HCT116 (cell line): ENCODE data around the gene MARCHF6. TPM values are rescaled to one million over a fixed set of nuclear protein-coding genes. Genes with fewer than 3 reads are reported as not detected.

Experiments used
- ATAC-seq: fragments of 200-7000 bp; cut with Tn5 transposase; 2 replicates; pipeline ENCODE4 v1.9.1; 2020; ENCODE audit warnings: mild to moderate bottlenecking, moderate library complexity
- BruUV-seq: library from RNA; stranded (reverse); fragments of 400-500 nt; replicated peaks from 2 replicates; lab custom pipeline; 2021; lab: Mats Ljungman, UMichigan
- CTCF ChIA-PET: fragments of 300-600 bp; sonication (Branson Sonifier 250); formaldehyde crosslinking; loops from one replicate; lab custom pipeline; 2021; ENCODE audit warnings: antibody characterized with exemption; lab: Charles Lee
- POLR2A ChIA-PET: fragments of 300-600, 350-600 bp; sonication (Branson Sonifier 250); formaldehyde crosslinking; loops from one replicate; lab custom pipeline; 2021; ENCODE audit warnings: antibody characterized with exemption; lab: Charles Lee
- RAD21 ChIA-PET, 2 experiments: fragments of 300-600 bp; sonication (Branson Sonifier 250); formaldehyde crosslinking; loops; one replicate each; lab custom pipeline; 2023; ENCODE audit warnings: low total read pairs in 2 of 2; ENCODE audit not compliant: uncharacterized antibody in 2 of 2, unreplicated experiment in 2 of 2, low non-redundant PET in 1 of 2; lab: Charles Lee
- DNase-seq: peaks from one replicate; pipeline ENCODE4 v3.0.0-alpha.2; 2010; ENCODE audit warnings: low read depth, low spot score
- H2AFZ ChIP-seq: fragments of 200-600 bp; shearing (Covaris generic), sonication (generic); 2 replicates; pipeline ENCODE4 v1.6.1; 2017; ENCODE audit warnings: low read depth, mixed run types, mixed read lengths, antibody characterized with exemption, low read length; ENCODE audit not compliant: poor library complexity, severe bottlenecking
- H3K27ac ChIP-seq: 2 replicates; pipeline ENCODE4 v1.5.1; 2012; ENCODE audit warnings: low read depth, low read length
- H3K27me3 ChIP-seq: fragments of 200-600 bp; sonication (generic); 2 replicates; pipeline ENCODE4 v1.6.1; 2016; ENCODE audit warnings: mixed run types, low read length, mixed read lengths; ENCODE audit not compliant: insufficient read depth
- H3K36me3 ChIP-seq, 2 experiments: fragments of 200-500 bp in 1 of 2; fragments of 200-600 bp in 1 of 2; sonication (Bioruptor generic) in 1 of 2; sonication (generic) in 1 of 2; 2 replicates each; pipeline versions ENCODE4 v1.5.1 to v1.6.1; 2014 to 2016; ENCODE audit warnings: low read length in 2 of 2, inconsistent platforms in 1 of 2, mixed read lengths in 1 of 2, mixed run types in 1 of 2; ENCODE audit not compliant: insufficient read depth in 2 of 2, control insufficient read depth in 1 of 2
- H3K4me1 ChIP-seq, 2 experiments: fragments of 200-600 bp in 1 of 2; sonication (generic) in 1 of 2; 2 replicates each; pipeline versions ENCODE4 v1.5.1 to v1.6.1; 2012 to 2017; ENCODE audit warnings: low read length in 2 of 2, inconsistent platforms in 1 of 2, mild to moderate bottlenecking in 1 of 2, mixed read lengths in 1 of 2, mixed run types in 1 of 2, moderate library complexity in 1 of 2; ENCODE audit not compliant: insufficient read depth in 2 of 2, control insufficient read depth in 1 of 2
- H3K4me2 ChIP-seq: fragments of 200-600 bp; sonication (generic); 2 replicates; pipeline ENCODE4 v1.6.1; 2017; ENCODE audit warnings: mixed run types, low read length, mixed read lengths
- H3K4me3 ChIP-seq, 2 experiments: fragments of 200-600 bp in 1 of 2; sonication (generic) in 1 of 2; replicated peaks in 1 of 2; 2 replicates each; pipeline ENCODE4 v1.5.1; 2011 to 2016; ENCODE audit warnings: low read length in 2 of 2, control low read depth in 1 of 2, low read depth in 1 of 2, mild to moderate bottlenecking in 1 of 2, mixed read lengths in 1 of 2, mixed run types in 1 of 2
- H3K79me2 ChIP-seq: fragments of 200-600 bp; sonication (generic); 2 replicates; pipeline ENCODE4 v1.6.1; 2017; ENCODE audit warnings: mild to moderate bottlenecking, mixed run types, low read length, moderate library complexity, mixed read lengths; ENCODE audit not compliant: insufficient read depth
- H3K9ac ChIP-seq: fragments of 200-600 bp; sonication (generic); 2 replicates; pipeline ENCODE4 v1.6.1; 2016; ENCODE audit warnings: low read length, mixed read lengths
- H3K9me2 ChIP-seq: fragments of 200-600 bp; sonication (generic), shearing (Covaris generic); 2 replicates; pipeline ENCODE4 v1.6.1; 2017; ENCODE audit warnings: mixed run types, mild to moderate bottlenecking, moderate library complexity; ENCODE audit not compliant: insufficient read depth
- H3K9me3 ChIP-seq, 2 experiments: fragments of 200-500 bp in 1 of 2; fragments of 200-600 bp in 1 of 2; sonication (Bioruptor generic) in 1 of 2; sonication (generic) in 1 of 2; 2 replicates each; pipeline ENCODE4 v1.6.1; 2014 to 2017; ENCODE audit warnings: low read length in 2 of 2, mixed read lengths in 2 of 2, inconsistent platforms in 1 of 2, low read depth in 1 of 2, mild to moderate bottlenecking in 1 of 2, mixed run types in 1 of 2, moderate library complexity in 1 of 2; ENCODE audit not compliant: control insufficient read depth in 1 of 2, insufficient read depth in 1 of 2
- H4K20me1 ChIP-seq: fragments of 200-600 bp; sonication (generic), shearing (Covaris generic); 2 replicates; pipeline ENCODE4 v1.6.1; 2017; ENCODE audit warnings: mixed run types, mild to moderate bottlenecking, moderate library complexity; ENCODE audit not compliant: insufficient read depth
- CEBPB ChIP-seq: IDR thresholded peaks from 2 replicates; pipeline ENCODE4 v1.6.1; 2012; ENCODE audit warnings: low read depth
- ELF1 ChIP-seq: IDR thresholded peaks from 2 replicates; pipeline ENCODE4 v1.6.1; 2012; ENCODE audit warnings: low read depth, borderline replicate concordance
- FOSL1 ChIP-seq: IDR thresholded peaks from 2 replicates; pipeline ENCODE4 v1.6.1; 2012; ENCODE audit warnings: low read depth
- JUND ChIP-seq: IDR thresholded peaks from 2 replicates; pipeline ENCODE4 v1.6.1; 2012
- POLR2A ChIP-seq: IDR thresholded peaks from 2 replicates; pipeline ENCODE4 v1.7.0; 2011; ENCODE audit warnings: borderline replicate concordance; ENCODE audit not compliant: insufficient read depth, insufficient read length; ENCODE audit errors: extremely low read depth
- POLR2AphosphoS5 ChIP-seq: IDR thresholded peaks from 2 replicates; pipeline ENCODE4 v1.6.1; 2011; ENCODE audit warnings: mild to moderate bottlenecking, low read depth, low read length, moderate library complexity
- RAD21 ChIP-seq: IDR thresholded peaks from 2 replicates; pipeline ENCODE4 v1.6.1; 2012; ENCODE audit warnings: low read depth, mild to moderate bottlenecking
- SIN3A ChIP-seq: IDR thresholded peaks from 2 replicates; pipeline ENCODE4 v1.6.1; 2012; ENCODE audit warnings: low read depth
- SP1 ChIP-seq: IDR thresholded peaks from 2 replicates; pipeline ENCODE4 v1.6.1; 2012; ENCODE audit warnings: low read depth
- YY1 ChIP-seq: IDR thresholded peaks from 2 replicates; pipeline ENCODE4 v1.6.1; 2011; ENCODE audit warnings: low read length, low read depth, moderate library complexity, mild to moderate bottlenecking; ENCODE audit not compliant: insufficient replicate concordance; ENCODE audit errors: extremely low read depth
- intact Hi-C: fragments of 100-400 bp; cut with micrococcal nuclease; formaldehyde crosslinking; loops from 2 replicates; pipeline ENCODE4 v1.10.0; 2022
- total RNA-seq: library from RNA; stranded (reverse); gene quantifications from one replicate; pipeline ENCODE4 v1.2.1, GENCODE V29; 2021; ENCODE audit not compliant: unreplicated experiment
- TF ChIP-seq, protein P1 (sequence below): IDR thresholded peaks from 2 replicates; pipeline ENCODE4 v1.6.1; 2011; ENCODE audit warnings: mild to moderate bottlenecking, low read length, moderate library complexity; ENCODE audit not compliant: insufficient replicate concordance; ENCODE audit errors: extremely low read depth
- TF ChIP-seq, protein P2 (sequence below): IDR thresholded peaks from 2 replicates; pipeline ENCODE4 v1.6.1; 2012
- TF ChIP-seq, protein P3 (sequence below): IDR thresholded peaks from 2 replicates; pipeline ENCODE4 v1.6.1; 2012; ENCODE audit warnings: low read depth
- TF ChIP-seq, protein P4 (sequence below), 3 experiments: fragments of 200-600 bp in 1 of 3; sonication (generic) in 1 of 3; IDR thresholded peaks in 2 of 3; conservative IDR thresholded peaks in 1 of 3; 2 replicates each; pipeline ENCODE4 v1.5.1; 2012 to 2017; ENCODE audit warnings: low read depth in 2 of 3, low read length in 2 of 3, antibody characterized with exemption in 1 of 3, borderline replicate concordance in 1 of 3, control low read depth in 1 of 3, mild to moderate bottlenecking in 1 of 3, mixed read lengths in 1 of 3, mixed run types in 1 of 3, moderate library complexity in 1 of 3; ENCODE audit not compliant: insufficient read depth in 1 of 3

The MARCHF6 gene
- total RNA-seq, 1 experiment from 2014 or later, result 144 TPM

DNA sequence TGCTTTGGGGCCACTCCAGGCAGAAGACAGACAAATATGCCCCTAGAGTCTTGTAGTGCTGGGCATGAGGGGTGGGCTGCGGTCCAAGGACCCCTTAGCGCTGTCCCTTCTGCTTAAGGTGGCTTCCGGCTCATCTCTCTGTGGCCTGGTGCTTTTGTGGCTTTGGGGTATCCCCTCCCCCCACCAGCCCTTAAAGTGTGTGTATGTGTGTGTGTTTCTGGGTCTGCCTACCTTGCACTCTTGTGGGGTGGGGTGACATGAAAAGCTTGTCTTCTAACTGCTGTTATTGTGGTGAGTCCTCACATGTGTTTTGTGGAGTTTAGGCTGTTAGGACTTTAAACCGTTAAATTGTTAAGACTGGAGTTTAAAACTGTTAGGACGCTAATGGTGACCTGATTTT lies 23.6 kb downstream of the MARCHF6 start (continued):
- TF ChIP-seq, protein P1, sequence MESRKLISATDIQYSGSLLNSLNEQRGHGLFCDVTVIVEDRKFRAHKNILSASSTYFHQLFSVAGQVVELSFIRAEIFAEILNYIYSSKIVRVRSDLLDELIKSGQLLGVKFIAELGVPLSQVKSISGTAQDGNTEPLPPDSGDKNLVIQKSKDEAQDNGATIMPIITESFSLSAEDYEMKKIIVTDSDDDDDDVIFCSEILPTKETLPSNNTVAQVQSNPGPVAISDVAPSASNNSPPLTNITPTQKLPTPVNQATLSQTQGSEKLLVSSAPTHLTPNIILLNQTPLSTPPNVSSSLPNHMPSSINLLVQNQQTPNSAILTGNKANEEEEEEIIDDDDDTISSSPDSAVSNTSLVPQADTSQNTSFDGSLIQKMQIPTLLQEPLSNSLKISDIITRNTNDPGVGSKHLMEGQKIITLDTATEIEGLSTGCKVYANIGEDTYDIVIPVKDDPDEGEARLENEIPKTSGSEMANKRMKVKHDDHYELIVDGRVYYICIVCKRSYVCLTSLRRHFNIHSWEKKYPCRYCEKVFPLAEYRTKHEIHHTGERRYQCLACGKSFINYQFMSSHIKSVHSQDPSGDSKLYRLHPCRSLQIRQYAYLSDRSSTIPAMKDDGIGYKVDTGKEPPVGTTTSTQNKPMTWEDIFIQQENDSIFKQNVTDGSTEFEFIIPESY, result no peak
- TF ChIP-seq SP1 (no peak), POLR2AphosphoS5 (no peak), JUND (no peak)

DNA sequence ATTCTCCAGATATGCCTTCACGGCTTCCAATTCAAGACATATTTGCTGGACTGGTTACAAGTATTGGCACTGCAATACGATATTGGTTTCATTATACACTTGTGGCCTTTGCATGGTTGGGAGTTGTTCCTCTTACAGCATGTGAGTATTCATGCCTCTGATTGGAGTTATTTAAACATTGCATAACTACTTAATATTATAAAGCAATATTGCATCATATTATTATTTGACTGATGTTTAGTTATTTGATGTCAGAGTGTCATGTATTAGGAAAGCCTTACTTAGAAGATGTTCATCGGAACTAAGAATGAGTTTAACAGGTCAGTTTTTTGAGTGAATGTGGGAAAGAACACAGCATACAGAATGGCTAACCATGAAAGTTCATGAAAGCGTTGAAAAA lies 28.3 kb downstream of the MARCHF6 start:
- BruUV-seq, result no TSS peak
- RAD21 ChIA-PET, result no interaction called here
- H3K27ac ChIP-seq, result no peak overlapping the region
- peaks cover 2% of the 10 kb centered on the region; the same call in 1 of the 2 replicates for H4K20me1 ChIP-seq
- TF ChIP-seq ELF1 (no peak), FOSL1 (no peak), SIN3A (no peak), YY1 (no peak), POLR2AphosphoS5 (no peak), RAD21 (no peak), CEBPB (no peak), POLR2A (no peak)
- TF ChIP-seq, protein P2, sequence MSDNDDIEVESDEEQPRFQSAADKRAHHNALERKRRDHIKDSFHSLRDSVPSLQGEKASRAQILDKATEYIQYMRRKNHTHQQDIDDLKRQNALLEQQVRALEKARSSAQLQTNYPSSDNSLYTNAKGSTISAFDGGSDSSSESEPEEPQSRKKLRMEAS, result no peak
- TF ChIP-seq, protein P3, sequence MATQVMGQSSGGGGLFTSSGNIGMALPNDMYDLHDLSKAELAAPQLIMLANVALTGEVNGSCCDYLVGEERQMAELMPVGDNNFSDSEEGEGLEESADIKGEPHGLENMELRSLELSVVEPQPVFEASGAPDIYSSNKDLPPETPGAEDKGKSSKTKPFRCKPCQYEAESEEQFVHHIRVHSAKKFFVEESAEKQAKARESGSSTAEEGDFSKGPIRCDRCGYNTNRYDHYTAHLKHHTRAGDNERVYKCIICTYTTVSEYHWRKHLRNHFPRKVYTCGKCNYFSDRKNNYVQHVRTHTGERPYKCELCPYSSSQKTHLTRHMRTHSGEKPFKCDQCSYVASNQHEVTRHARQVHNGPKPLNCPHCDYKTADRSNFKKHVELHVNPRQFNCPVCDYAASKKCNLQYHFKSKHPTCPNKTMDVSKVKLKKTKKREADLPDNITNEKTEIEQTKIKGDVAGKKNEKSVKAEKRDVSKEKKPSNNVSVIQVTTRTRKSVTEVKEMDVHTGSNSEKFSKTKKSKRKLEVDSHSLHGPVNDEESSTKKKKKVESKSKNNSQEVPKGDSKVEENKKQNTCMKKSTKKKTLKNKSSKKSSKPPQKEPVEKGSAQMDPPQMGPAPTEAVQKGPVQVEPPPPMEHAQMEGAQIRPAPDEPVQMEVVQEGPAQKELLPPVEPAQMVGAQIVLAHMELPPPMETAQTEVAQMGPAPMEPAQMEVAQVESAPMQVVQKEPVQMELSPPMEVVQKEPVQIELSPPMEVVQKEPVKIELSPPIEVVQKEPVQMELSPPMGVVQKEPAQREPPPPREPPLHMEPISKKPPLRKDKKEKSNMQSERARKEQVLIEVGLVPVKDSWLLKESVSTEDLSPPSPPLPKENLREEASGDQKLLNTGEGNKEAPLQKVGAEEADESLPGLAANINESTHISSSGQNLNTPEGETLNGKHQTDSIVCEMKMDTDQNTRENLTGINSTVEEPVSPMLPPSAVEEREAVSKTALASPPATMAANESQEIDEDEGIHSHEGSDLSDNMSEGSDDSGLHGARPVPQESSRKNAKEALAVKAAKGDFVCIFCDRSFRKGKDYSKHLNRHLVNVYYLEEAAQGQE, result no peak
- TF ChIP-seq, protein P4, sequence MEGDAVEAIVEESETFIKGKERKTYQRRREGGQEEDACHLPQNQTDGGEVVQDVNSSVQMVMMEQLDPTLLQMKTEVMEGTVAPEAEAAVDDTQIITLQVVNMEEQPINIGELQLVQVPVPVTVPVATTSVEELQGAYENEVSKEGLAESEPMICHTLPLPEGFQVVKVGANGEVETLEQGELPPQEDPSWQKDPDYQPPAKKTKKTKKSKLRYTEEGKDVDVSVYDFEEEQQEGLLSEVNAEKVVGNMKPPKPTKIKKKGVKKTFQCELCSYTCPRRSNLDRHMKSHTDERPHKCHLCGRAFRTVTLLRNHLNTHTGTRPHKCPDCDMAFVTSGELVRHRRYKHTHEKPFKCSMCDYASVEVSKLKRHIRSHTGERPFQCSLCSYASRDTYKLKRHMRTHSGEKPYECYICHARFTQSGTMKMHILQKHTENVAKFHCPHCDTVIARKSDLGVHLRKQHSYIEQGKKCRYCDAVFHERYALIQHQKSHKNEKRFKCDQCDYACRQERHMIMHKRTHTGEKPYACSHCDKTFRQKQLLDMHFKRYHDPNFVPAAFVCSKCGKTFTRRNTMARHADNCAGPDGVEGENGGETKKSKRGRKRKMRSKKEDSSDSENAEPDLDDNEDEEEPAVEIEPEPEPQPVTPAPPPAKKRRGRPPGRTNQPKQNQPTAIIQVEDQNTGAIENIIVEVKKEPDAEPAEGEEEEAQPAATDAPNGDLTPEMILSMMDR (IDR thresholded peaks at IDR 0.05 in 2 of 3, conservative IDR thresholded peaks at IDR 0.05 in 1 of 3; ENCODE audit: borderline replicate concordance in 1 of 3, insufficient read depth in 1 of 3, low read depth in 2 of 3, low read length in 2 of 3), result no peak
- TF ChIP-seq, all 23 proteins: peak for 0
- intact Hi-C loops, result no loop called here
- no peaks in the 10 kb centered on the region for H3K9me3 ChIP-seq
- H3K27me3 ChIP-seq, result no peaks in the 10 kb centered on the region
- peaks cover 88% of the 10 kb centered on the region for H3K79me2 ChIP-seq
- DNase-seq (no peak), ATAC-seq (no peak)
- ChIA-PET POLR2A (interaction anchor here (0.7 kb wide), 1 partner anchor 9 kb away, joined by 3 read pairs; no protein-coding TSS in a partner anchor), CTCF (no interaction called here)
- H3K36me3 ChIP-seq, result peaks cover 5 to 18% of the 10 kb centered on the region in 2 experiments; a peak in 3 of 4 replicates
- no peak overlapping the region for H3K4me3 ChIP-seq
- no peaks in the 10 kb centered on the region for H3K9me2 ChIP-seq
- H3K9ac ChIP-seq, result no peak overlapping the region
- no peak overlapping the region for H2AFZ ChIP-seq
- H3K4me2 ChIP-seq, result no peak overlapping the region
- H3K4me1 ChIP-seq, result no peaks in the 10 kb centered on the region
